Esophagus muscularis mucosa (tissue), 3 donors: ENCODE data around the gene SMOC1.

Experiments
- POLR2A ChIP-seq: fragments of 450-650 bp; IDR thresholded peaks from one replicate; pipeline ENCODE4 v1.6.1; 2017; ENCODE audit warnings: antibody characterized with exemption, moderate library complexity, mild to moderate bottlenecking, low read depth
- TF ChIP-seq, protein P1 (sequence below), 3 experiments: fragments of 200-600 bp in 2 of 3; fragments of 450-650 bp in 1 of 3; sonication (generic) in 2 of 3; IDR thresholded peaks; one replicate each; pipeline ENCODE4 v1.5.1; 2017 to 2019; ENCODE audit warnings: antibody characterized with exemption in 3 of 3, mild to moderate bottlenecking in 2 of 3, moderate library complexity in 1 of 3

DNA sequence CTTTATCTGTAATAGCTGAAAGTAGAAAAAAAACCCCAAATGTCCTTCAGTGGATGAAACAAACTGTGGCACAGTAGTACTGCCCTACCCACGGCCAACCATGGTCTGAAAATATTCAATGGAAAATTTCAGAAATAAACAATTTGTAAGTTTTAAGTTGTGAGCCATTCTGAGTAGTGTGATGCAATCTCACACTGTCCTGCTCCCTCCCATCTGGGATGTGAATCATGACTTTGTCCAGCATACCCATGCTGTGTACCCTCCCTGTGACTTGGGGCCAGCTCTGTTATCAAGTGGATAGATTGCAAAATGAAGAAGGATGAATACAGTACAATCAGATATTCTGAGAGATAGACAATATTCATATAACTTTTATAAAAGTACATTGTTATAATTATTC, 106.2 kb downstream of the SMOC1 start:
- TF ChIP-seq, protein P1, sequence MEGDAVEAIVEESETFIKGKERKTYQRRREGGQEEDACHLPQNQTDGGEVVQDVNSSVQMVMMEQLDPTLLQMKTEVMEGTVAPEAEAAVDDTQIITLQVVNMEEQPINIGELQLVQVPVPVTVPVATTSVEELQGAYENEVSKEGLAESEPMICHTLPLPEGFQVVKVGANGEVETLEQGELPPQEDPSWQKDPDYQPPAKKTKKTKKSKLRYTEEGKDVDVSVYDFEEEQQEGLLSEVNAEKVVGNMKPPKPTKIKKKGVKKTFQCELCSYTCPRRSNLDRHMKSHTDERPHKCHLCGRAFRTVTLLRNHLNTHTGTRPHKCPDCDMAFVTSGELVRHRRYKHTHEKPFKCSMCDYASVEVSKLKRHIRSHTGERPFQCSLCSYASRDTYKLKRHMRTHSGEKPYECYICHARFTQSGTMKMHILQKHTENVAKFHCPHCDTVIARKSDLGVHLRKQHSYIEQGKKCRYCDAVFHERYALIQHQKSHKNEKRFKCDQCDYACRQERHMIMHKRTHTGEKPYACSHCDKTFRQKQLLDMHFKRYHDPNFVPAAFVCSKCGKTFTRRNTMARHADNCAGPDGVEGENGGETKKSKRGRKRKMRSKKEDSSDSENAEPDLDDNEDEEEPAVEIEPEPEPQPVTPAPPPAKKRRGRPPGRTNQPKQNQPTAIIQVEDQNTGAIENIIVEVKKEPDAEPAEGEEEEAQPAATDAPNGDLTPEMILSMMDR (IDR thresholded peaks at IDR 0.05), result no peak
- TF ChIP-seq POLR2A, result no peak
